Thyroid gland (tissue), 4 donors: ENCODE results near the gene PKD1.
"Not testable (repeated sequence)": the region's sequence is repeated elsewhere in the genome, so short reads cannot be mapped to it uniquely, and the experiment has no call there.

Experiments used
- CTCF ChIP-seq, 6 experiments: fragments of 200-600 bp in 3 of 6; fragments of 450-650 bp in 3 of 6; sonication (generic) in 3 of 6; IDR thresholded peaks; one replicate each; pipeline ENCODE4 v1.5.1; 2016 to 2019; ENCODE audit warnings: antibody characterized with exemption in 6 of 6, mild to moderate bottlenecking in 2 of 6, inconsistent platforms in 1 of 6, moderate library complexity in 1 of 6
- POLR2A ChIP-seq, 2 donors: fragments of 450-650 bp; IDR thresholded peaks; one replicate each; pipeline ENCODE4 v1.6.1; 2017; ENCODE audit warnings: antibody characterized with exemption in 2 of 2, mild to moderate bottlenecking in 2 of 2, moderate library complexity in 1 of 2

- not testable (repeated sequence) for TF ChIP-seq POLR2A, CTCF (IDR thresholded peaks at IDR 0.05)
Observed at GRCh38 chr16:2109872-2110271, 25.8 kb downstream of the PKD1 start.
